SK-N-SH (cell line): ENCODE data around the gene CCDC169.

Experiments
- CHD2 ChIP-seq: fragments of 150-350 bp; IDR thresholded peaks from 2 replicates; pipeline ENCODE4 v1.6.1; 2018; ENCODE audit warnings: low read length; ENCODE audit not compliant: partially characterized antibody
- EZH2phosphoT487 ChIP-seq: fragments of 200-600 bp; sonication (generic); IDR thresholded peaks from 2 replicates; pipeline ENCODE4 v1.6.1; 2017; ENCODE audit warnings: low read depth, mixed run types, mild to moderate bottlenecking, antibody characterized with exemption, moderate library complexity, borderline replicate concordance
- GATA2 ChIP-seq: sonication (generic); formaldehyde crosslinking; IDR thresholded peaks from 2 replicates; pipeline ENCODE4 v1.5.0; 2020; ENCODE audit warnings: mild to moderate bottlenecking, missing genetic modification reagents
- MEF2A ChIP-seq: IDR thresholded peaks from 2 replicates; pipeline ENCODE4 v1.4.0; 2012; ENCODE audit warnings: low read depth, borderline replicate concordance
- POLR2AphosphoS5 ChIP-seq: IDR thresholded peaks from 2 replicates; pipeline ENCODE4 v1.6.1; 2012; ENCODE audit warnings: low read depth, low read length
- RCOR1 ChIP-seq: fragments of 150-350 bp; IDR thresholded peaks from 2 replicates; pipeline ENCODE4 v1.6.1; 2017; ENCODE audit warnings: antibody characterized with exemption, low read length
- TAF1 ChIP-seq: IDR thresholded peaks from 2 replicates; pipeline ENCODE4 v1.6.1; 2012; ENCODE audit warnings: low read depth, mild to moderate bottlenecking, low read length, moderate library complexity, borderline replicate concordance
- TF ChIP-seq, protein P1 (sequence below): IDR thresholded peaks from 2 replicates; pipeline ENCODE4 v1.4.0; 2012; ENCODE audit warnings: low read depth
- TF ChIP-seq, protein P2 (sequence below): fragments of 200-600 bp; sonication (generic); IDR thresholded peaks from 2 replicates; pipeline ENCODE4 v1.6.1; 2017; ENCODE audit warnings: antibody characterized with exemption, mild to moderate bottlenecking, moderate library complexity
- TF ChIP-seq, protein P3 (sequence below): IDR thresholded peaks from 2 replicates; pipeline ENCODE4; 2012
- TF ChIP-seq, protein P4 (sequence below): IDR thresholded peaks from 2 replicates; pipeline ENCODE4 v1.4.0; 2012; ENCODE audit warnings: low read depth, borderline replicate concordance

DNA sequence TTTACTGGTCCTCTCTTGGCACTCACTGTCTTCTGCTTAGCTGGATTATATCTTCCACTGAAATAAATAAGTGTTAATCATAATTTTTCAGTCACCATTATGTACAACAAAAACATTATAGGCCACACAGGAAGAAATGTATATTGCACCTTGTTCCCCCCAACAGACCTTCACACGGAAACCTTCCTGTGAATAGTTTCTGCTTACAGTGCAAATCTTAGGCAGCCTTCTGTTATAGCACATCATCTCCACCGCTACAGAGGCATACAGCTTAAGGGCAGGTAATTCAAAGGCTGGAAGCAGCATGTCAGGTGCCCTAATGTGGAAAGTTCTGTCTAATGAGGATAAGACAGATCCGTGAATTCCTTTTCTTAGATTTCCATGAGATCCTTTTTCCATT lies 66.4 kb downstream of the CCDC169 start:
- TF ChIP-seq RCOR1: no peak
- no peak for TF ChIP-seq GATA2 (CRISPR knock-in tag)
- TF ChIP-seq, protein P1, sequence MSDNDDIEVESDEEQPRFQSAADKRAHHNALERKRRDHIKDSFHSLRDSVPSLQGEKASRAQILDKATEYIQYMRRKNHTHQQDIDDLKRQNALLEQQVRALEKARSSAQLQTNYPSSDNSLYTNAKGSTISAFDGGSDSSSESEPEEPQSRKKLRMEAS: no peak
- no peak for TF ChIP-seq MEF2A
- TF ChIP-seq, protein P2, sequence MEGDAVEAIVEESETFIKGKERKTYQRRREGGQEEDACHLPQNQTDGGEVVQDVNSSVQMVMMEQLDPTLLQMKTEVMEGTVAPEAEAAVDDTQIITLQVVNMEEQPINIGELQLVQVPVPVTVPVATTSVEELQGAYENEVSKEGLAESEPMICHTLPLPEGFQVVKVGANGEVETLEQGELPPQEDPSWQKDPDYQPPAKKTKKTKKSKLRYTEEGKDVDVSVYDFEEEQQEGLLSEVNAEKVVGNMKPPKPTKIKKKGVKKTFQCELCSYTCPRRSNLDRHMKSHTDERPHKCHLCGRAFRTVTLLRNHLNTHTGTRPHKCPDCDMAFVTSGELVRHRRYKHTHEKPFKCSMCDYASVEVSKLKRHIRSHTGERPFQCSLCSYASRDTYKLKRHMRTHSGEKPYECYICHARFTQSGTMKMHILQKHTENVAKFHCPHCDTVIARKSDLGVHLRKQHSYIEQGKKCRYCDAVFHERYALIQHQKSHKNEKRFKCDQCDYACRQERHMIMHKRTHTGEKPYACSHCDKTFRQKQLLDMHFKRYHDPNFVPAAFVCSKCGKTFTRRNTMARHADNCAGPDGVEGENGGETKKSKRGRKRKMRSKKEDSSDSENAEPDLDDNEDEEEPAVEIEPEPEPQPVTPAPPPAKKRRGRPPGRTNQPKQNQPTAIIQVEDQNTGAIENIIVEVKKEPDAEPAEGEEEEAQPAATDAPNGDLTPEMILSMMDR: no peak
- TF ChIP-seq, protein P3, sequence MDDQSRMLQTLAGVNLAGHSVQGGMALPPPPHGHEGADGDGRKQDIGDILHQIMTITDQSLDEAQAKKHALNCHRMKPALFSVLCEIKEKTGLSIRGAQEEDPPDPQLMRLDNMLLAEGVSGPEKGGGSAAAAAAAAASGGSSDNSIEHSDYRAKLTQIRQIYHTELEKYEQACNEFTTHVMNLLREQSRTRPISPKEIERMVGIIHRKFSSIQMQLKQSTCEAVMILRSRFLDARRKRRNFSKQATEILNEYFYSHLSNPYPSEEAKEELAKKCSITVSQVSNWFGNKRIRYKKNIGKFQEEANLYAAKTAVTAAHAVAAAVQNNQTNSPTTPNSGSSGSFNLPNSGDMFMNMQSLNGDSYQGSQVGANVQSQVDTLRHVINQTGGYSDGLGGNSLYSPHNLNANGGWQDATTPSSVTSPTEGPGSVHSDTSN: no peak
- TF ChIP-seq EZH2phosphoT487: no peak
- TF ChIP-seq CHD2: no peak
- TF ChIP-seq POLR2AphosphoS5: no peak
- no peak for TF ChIP-seq TAF1
- TF ChIP-seq, protein P4, sequence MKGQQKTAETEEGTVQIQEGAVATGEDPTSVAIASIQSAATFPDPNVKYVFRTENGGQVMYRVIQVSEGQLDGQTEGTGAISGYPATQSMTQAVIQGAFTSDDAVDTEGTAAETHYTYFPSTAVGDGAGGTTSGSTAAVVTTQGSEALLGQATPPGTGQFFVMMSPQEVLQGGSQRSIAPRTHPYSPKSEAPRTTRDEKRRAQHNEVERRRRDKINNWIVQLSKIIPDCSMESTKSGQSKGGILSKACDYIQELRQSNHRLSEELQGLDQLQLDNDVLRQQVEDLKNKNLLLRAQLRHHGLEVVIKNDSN: no peak
